Esophagus squamous epithelium (tissue), 5 donors: ENCODE data around the gene CLEC17A. TPM values are rescaled to one million over a fixed set of nuclear protein-coding genes. Genes with fewer than 3 reads are reported as not detected.
A peak's percentile ranks its signal among the peaks of the same experiment; 100 is the strongest.

Experiments used
- DNase-seq: peaks from one replicate; lab custom pipeline; 2025; lab: John Stamatoyannopoulos, UW
- H3K27ac ChIP-seq, 4 donors: fragments of 200-600 bp; sonication (generic); one replicate each; pipeline ENCODE4 v1.5.1; 2016 to 2019; ENCODE audit warnings: mild to moderate bottlenecking in 1 of 4
- H3K27me3 ChIP-seq, 4 donors: fragments of 200-600 bp; sonication (generic); 1 replicate in 3 of 4; 2 replicates in 1 of 4; pipeline versions ENCODE4 v1.5.1 to v1.6.0; 2017 to 2021; ENCODE audit warnings: antibody characterized with exemption in 1 of 4
- H3K36me3 ChIP-seq, 3 donors: fragments of 200-600 bp; sonication (generic); one replicate each; pipeline ENCODE4 v1.5.1; 2016 to 2019
- H3K4me1 ChIP-seq, 3 donors: fragments of 200-600 bp; sonication (generic); one replicate each; pipeline ENCODE4 v1.5.1; 2017 to 2019
- H3K4me3 ChIP-seq, 4 donors: fragments of 200-600 bp; sonication (generic); 1 replicate in 3 of 4; 2 replicates in 1 of 4; pipeline ENCODE4 v1.5.1; 2016 to 2019; ENCODE audit warnings: mild to moderate bottlenecking in 2 of 4, moderate library complexity in 1 of 4
- H3K9me3 ChIP-seq, 3 donors: fragments of 200-600 bp; sonication (generic); one replicate each; pipeline ENCODE4 v1.5.1; 2016 to 2019
- CTCF ChIP-seq, 6 experiments: fragments of 450-650 bp in 4 of 6; fragments of 200-600 bp in 2 of 6; sonication (generic) in 2 of 6; IDR thresholded peaks; one replicate each; pipeline ENCODE4 v1.5.1; 2016 to 2019; ENCODE audit warnings: antibody characterized with exemption in 6 of 6, mild to moderate bottlenecking in 4 of 6, moderate library complexity in 4 of 6
- POLR2A ChIP-seq, 4 donors: fragments of 450-650 bp; IDR thresholded peaks; one replicate each; pipeline ENCODE4 v1.6.1; 2017; ENCODE audit warnings: antibody characterized with exemption in 4 of 4, mild to moderate bottlenecking in 4 of 4, moderate library complexity in 3 of 4
- WGBS, 2 donors: methylation state at CpG; one replicate each; pipeline ENCODE4 v1.1.5; 2018; 5-methylcytosine and 5-hydroxymethylcytosine counted together
- intact Hi-C: fragments of 100-400 bp; cut with DNase I; formaldehyde crosslinking; loops from one replicate; pipeline ENCODE4 v1.15.0; 2022
- total RNA-seq, 4 donors: library from RNA; depleted of rRNA; stranded (reverse); fragments of >200 nt; gene quantifications; one replicate each; pipeline ENCODE4 v1.1.0, GENCODE V29; 2016
- donor health status: DM: yes; HTN: yes; CAD: no.

The CLEC17A gene
- total RNA-seq, 4 donors from 2014 or later = not detected

DNA sequence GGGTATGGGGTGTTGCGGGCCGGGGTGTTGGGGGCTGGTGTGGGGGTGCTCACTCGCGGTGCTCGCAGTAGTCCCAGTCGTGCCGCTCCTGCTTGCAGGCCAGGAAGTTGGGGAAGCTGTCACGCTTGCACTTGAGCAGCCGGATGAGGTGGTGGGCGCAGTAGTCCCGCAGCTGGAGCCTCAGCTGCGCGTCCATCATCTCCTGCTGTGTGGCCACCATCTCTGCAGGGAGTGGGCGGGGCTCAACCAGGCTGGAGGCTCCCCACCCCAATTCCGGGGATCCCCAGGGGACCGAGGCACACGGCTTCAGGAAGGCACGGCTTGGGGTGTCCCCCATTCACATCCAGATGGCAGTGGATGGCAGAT lies 16.2 kb upstream of the CLEC17A start:
- Histone ChIP-seq H3K4me3 (no peak overlapping the region), H3K36me3 (peaks cover 6 to 70% (median 11%) of the 10 kb centered on the region in 3 donors), H3K9me3 (no peaks in the 10 kb centered on the region), H3K27me3 (no peaks in the 10 kb centered on the region), H3K27ac (no peak overlapping the region), H3K4me1 (peaks cover 35 to 67% (median 41%) of the 10 kb centered on the region in 3 donors)
- intact Hi-C loops = no loop called here
- DNase-seq = no peak
- TF ChIP-seq CTCF (IDR thresholded peaks at IDR 0.05) = no peak
- no peak for TF ChIP-seq POLR2A (IDR thresholded peaks at IDR 0.05)
- no CpG with 5 or more reads among the region's 18 CpGs for whole genome bisulfite sequencing, 2 donors

- no peak for TF ChIP-seq CTCF (IDR thresholded peaks at IDR 0.05)
- intact Hi-C loops = no loop called here
- H3K4me3 ChIP-seq = no peak overlapping the region
- DNase-seq = no peak
- no peaks in the 10 kb centered on the region for H3K27me3 ChIP-seq
- H3K27ac ChIP-seq = no peak overlapping the region
- H3K4me1 ChIP-seq = peaks cover 32 to 65% (median 37%) of the 10 kb centered on the region in 3 donors
- H3K36me3 ChIP-seq = peaks cover 6 to 70% (median 11%) of the 10 kb centered on the region in 3 donors
- 73 to 77% methylated on average over 4 to 6 of the region's 11 CpGs for WGBS, 2 donors
- H3K9me3 ChIP-seq = no peaks in the 10 kb centered on the region
These were observed 15.8 kb upstream of the CLEC17A start for GRCh38 chr19:14567079-14567478.

DNA sequence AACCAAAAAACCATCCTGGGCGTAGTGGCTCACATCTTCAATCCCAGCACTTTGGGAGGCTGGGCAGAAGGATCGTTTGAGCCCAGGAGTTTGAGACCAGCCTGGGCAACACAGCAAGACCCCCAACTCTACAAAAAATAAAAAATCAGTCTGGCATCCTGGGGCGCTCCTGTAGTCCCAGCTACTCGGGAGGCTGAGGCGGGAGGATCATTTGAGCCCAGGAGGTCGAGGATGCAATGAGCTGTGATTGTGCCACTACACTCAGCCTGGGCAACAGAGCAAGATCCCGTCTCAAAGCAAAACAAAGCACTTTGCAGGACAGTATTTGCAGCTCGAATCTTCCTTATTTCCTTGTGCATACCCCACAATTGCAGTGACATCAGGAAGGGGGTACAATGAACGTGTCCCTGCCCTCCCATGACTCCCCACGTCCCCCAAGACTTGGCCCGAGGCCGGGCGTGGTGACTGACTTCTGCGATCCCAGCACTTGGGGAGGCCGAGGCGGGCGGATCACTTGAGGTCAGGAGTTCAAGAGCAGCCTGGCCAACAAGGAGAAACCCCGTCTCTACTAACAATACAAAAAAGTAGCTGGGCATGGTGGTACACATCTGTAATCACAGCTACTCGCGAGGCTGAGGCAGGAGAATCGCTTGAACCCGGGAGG lies 11.9 kb upstream of the CLEC17A start:
- peaks cover 3 to 34% (median 4%) of the 10 kb centered on the region in 3 donors for H3K36me3 ChIP-seq
- no peaks in the 10 kb centered on the region for H3K9me3 ChIP-seq
- no peak for DNase-seq
- H3K27ac ChIP-seq = peak overlapping the region in 3 of 4 donors; percentile 85 to 94 (median 91)
- no peak for TF ChIP-seq POLR2A (IDR thresholded peaks at IDR 0.05)
- no peak for TF ChIP-seq CTCF (IDR thresholded peaks at IDR 0.05)
- 17 to 46% methylated on average over 9 to 11 of the region's 22 CpGs for WGBS, 2 donors
- H3K27me3 ChIP-seq = no peaks in the 10 kb centered on the region
- intact Hi-C loops = loop anchor here (5.0 to 10.0 kb wide), 3 partner anchors 121 to 314 kb away; partner anchors contain the start of genes ADGRE2, OR7A17 and ZNF333
- H3K4me1 ChIP-seq = peaks cover 18 to 65% (median 25%) of the 10 kb centered on the region in 3 donors
- H3K4me3 ChIP-seq = peak overlapping the region; percentile 82 to 99 (median 90)

- no peaks in the 10 kb centered on the region for H3K27me3 ChIP-seq
- H3K4me1 ChIP-seq = peaks cover 18 to 65% (median 25%) of the 10 kb centered on the region in 3 donors
- H3K4me3 ChIP-seq = peak within 1 kb of the TSS; percentile 82 to 99 (median 90)
- WGBS, 2 donors = 4 to 5% methylated on average over 12 to 15 of the region's 40 CpGs
- peak; percentile 67 for DNase-seq
- TF ChIP-seq POLR2A (IDR thresholded peaks at IDR 0.05) (peak in 3 of 4 donors; percentile 9 to 64 (median 45)), CTCF (IDR thresholded peaks at IDR 0.05) (peak; percentile 56 to 86 (median 64))
- H3K36me3 ChIP-seq = peaks cover 0 to 25% (median under 1%) of the 10 kb centered on the region in 3 donors
- H3K27ac ChIP-seq = peak within 1 kb of the TSS; percentile 85 to 94 (median 91)
- no peaks in the 10 kb centered on the region for H3K9me3 ChIP-seq
- intact Hi-C loops = loop anchor here (5.0 to 10.0 kb wide), 3 partner anchors 120 to 313 kb away; partner anchors contain the start of genes ADGRE2, OR7A17 and ZNF333
These were observed 11.0 kb upstream of the CLEC17A start, which contains the start of gene NDUFB7 for GRCh38 chr19:14571695-14572490. Gene NDUFB7 (minus strand): TSS chr19:14572066. CDS start chr19:14572000, 66 bp downstream.
